ENCODE results near the gene PUS3. TPM values are rescaled to one million over a fixed set of nuclear protein-coding genes. Genes with fewer than 3 reads are reported as not detected.

The PUS3 gene
- total RNA-seq, 1 experiment from 2014 or later = 22.4 TPM

DNA sequence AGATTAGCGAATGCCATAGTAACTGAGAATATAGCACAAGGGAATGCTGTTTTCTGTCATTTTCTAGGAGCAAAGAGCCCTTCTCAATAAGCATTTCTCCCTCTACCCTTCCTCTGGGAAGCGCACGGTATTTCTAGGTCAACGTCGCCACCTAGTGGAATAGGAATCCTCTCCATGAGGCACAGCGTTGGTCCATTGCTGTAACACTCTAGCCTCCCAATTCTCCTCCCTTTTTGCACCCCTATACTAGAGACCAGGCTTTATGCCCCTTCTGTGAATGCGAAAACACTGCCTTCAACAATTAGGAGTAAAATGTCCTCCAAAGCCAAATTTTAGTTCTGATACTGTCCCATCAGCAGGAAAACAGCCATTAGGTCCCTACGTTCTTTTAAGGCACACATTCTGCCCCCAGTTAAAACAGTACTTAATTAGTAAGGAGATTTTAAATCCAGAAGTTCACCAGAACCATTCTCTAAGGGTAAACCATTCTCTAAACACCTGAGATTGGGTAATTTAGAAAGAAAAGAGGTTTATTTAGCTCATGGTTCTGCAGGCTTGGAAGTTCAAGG, 28.4 kb downstream of the PUS3 start:
- Mint-ChIP-seq H3K27ac (ENCODE audit: unreplicated experiment) (no peak overlapping the region), H3K36me3 (ENCODE audit: insufficient read depth, unreplicated experiment) (no peaks in the 10 kb centered on the region), H3K4me1 (ENCODE audit: low read depth, unreplicated experiment) (peaks cover 7% of the 10 kb centered on the region), H3K4me3 (ENCODE audit: unreplicated experiment) (no peak overlapping the region), H3K27me3 (ENCODE audit: insufficient read depth, unreplicated experiment) (peaks cover 3% of the 10 kb centered on the region), H3K9me3 (ENCODE audit: unreplicated experiment) (peaks cover 14% of the 10 kb centered on the region)
- ChIA-PET POLR2A (no interaction called here), CTCF (no interaction called here)
- DNase-seq = peak; percentile 78 to 82
- H3K4me1 ChIP-seq = no peaks in the 10 kb centered on the region
- no peaks in the 10 kb centered on the region for H3K27me3 ChIP-seq (replicated peaks; ENCODE audit: control insufficient read depth, insufficient read depth, low read length)
- H3K9me3 ChIP-seq = 0 out of 2 replicates have a peak, but pooled peaks cover 4% of the 10 kb centered on the region
- TF ChIP-seq, protein P1, sequence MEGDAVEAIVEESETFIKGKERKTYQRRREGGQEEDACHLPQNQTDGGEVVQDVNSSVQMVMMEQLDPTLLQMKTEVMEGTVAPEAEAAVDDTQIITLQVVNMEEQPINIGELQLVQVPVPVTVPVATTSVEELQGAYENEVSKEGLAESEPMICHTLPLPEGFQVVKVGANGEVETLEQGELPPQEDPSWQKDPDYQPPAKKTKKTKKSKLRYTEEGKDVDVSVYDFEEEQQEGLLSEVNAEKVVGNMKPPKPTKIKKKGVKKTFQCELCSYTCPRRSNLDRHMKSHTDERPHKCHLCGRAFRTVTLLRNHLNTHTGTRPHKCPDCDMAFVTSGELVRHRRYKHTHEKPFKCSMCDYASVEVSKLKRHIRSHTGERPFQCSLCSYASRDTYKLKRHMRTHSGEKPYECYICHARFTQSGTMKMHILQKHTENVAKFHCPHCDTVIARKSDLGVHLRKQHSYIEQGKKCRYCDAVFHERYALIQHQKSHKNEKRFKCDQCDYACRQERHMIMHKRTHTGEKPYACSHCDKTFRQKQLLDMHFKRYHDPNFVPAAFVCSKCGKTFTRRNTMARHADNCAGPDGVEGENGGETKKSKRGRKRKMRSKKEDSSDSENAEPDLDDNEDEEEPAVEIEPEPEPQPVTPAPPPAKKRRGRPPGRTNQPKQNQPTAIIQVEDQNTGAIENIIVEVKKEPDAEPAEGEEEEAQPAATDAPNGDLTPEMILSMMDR (IDR thresholded peaks at IDR 0.05; ENCODE audit: insufficient read depth in 1 of 2, low read depth in 1 of 2, low read length in 1 of 2, severe bottlenecking in 1 of 2, unreplicated experiment in 1 of 2) = peak; percentile 93 to 97
- intact Hi-C loops (cut with micrococcal nuclease; ENCODE audit: unreplicated experiment) = loop anchor here (1.0 to 10.0 kb wide), 8 partner anchors 150 to 912 kb away; partner anchors contain the start of gene PKNOX2
- no peaks in the 10 kb centered on the region for H3K36me3 ChIP-seq (ENCODE audit: control insufficient read depth, insufficient read depth, low read length)
- H3K4me3 ChIP-seq (ENCODE audit: low read depth, low read length) = no peak overlapping the region
- BruUV-seq (replicated peaks) = no TSS peak

DNA sequence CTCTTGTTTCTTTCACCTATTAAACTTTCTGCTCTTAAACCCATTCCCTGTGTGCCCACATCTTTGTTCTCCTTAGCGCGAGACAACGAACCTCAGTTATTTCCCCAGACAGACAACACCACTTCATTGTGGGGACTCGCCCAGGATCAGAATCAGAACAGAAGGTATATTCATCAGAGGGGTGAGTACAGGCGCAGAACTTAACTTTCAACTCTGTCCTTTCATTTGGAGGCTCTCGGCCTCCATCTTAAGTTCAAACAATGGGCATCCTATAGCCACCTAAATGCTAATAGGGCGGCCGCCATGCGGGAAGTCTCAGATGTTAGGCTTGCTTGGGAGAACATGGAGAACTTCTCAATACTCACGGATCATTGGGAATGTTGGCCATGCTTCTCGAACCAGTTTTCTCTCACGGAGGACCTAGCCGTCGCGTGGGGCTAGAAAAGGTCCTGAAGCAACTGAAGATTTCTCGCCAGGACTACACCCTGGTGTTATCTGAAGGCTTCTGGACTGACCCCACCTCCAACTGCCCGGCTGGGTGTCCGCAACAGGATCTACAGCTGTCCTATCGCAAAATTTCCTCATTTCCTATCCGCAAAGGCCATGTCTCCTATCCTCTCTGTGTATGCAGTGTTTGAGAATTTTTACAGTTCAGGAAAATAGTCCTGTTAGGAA, 29.0 kb downstream of the PUS3 start:
- Mint-ChIP-seq H3K27ac (ENCODE audit: unreplicated experiment) (no peak overlapping the region), H3K9me3 (ENCODE audit: unreplicated experiment) (peaks cover 14% of the 10 kb centered on the region), H3K27me3 (ENCODE audit: insufficient read depth, unreplicated experiment) (peaks cover 3% of the 10 kb centered on the region), H3K36me3 (ENCODE audit: insufficient read depth, unreplicated experiment) (no peaks in the 10 kb centered on the region), H3K4me3 (ENCODE audit: unreplicated experiment) (no peak overlapping the region), H3K4me1 (ENCODE audit: low read depth, unreplicated experiment) (peaks cover 7% of the 10 kb centered on the region)
- TF ChIP-seq, protein P1 (IDR thresholded peaks at IDR 0.05; ENCODE audit: insufficient read depth in 1 of 2, low read depth in 1 of 2, low read length in 1 of 2, severe bottlenecking in 1 of 2, unreplicated experiment in 1 of 2) = no peak
- CTCF ChIA-PET = no interaction called here
- intact Hi-C loops (cut with micrococcal nuclease; ENCODE audit: unreplicated experiment) = loop anchor here (1.0 to 10.0 kb wide), 8 partner anchors 150 to 911 kb away; partner anchors contain the start of gene PKNOX2
- no TSS peak for BruUV-seq (replicated peaks)
- POLR2A ChIA-PET = no interaction called here
- Histone ChIP-seq H3K27me3 (replicated peaks; ENCODE audit: control insufficient read depth, insufficient read depth, low read length) (no peaks in the 10 kb centered on the region), H3K4me1 (no peaks in the 10 kb centered on the region), H3K4me3 (ENCODE audit: low read depth, low read length) (no peak overlapping the region), H3K9me3 (0 out of 2 replicates have a peak, but pooled peaks cover 4% of the 10 kb centered on the region), H3K36me3 (ENCODE audit: control insufficient read depth, insufficient read depth, low read length) (no peaks in the 10 kb centered on the region)
- DNase-seq = no peak

DNA sequence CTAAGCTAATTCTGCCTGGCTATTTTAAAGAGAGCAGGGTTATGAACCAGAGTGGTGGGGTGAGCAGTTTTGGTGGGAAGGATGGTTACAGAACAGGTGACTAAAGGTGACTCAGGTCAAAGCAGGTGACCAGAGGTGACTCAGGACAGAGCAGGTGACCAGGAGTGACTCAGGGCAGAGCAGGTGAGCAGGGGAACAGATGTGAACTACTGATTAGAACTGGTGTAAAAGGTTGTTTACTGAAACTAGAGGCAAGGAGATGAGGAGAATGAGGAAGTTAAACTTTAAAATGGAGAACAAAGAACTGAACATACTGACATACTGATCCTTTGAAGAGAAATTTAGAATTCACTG, 30.9 kb downstream of the PUS3 start:
- TF ChIP-seq, protein P1 (IDR thresholded peaks at IDR 0.05; ENCODE audit: insufficient read depth in 1 of 2, low read depth in 1 of 2, low read length in 1 of 2, severe bottlenecking in 1 of 2, unreplicated experiment in 1 of 2) = no peak
- POLR2A ChIA-PET = no interaction called here
- H3K4me1 Mint-ChIP-seq (ENCODE audit: low read depth, unreplicated experiment) = peaks cover 7% of the 10 kb centered on the region
- Histone ChIP-seq H3K9me3 (0 out of 2 replicates have a peak, but pooled peaks cover 4% of the 10 kb centered on the region), H3K36me3 (ENCODE audit: control insufficient read depth, insufficient read depth, low read length) (no peaks in the 10 kb centered on the region), H3K4me3 (ENCODE audit: low read depth, low read length) (no peak overlapping the region), H3K4me1 (no peaks in the 10 kb centered on the region), H3K27me3 (replicated peaks; ENCODE audit: control insufficient read depth, insufficient read depth, low read length) (no peaks in the 10 kb centered on the region)
- H3K27ac Mint-ChIP-seq (ENCODE audit: unreplicated experiment) = no peak overlapping the region
- H3K9me3 Mint-ChIP-seq (ENCODE audit: unreplicated experiment) = peaks cover 14% of the 10 kb centered on the region
- no peaks in the 10 kb centered on the region for H3K36me3 Mint-ChIP-seq (ENCODE audit: insufficient read depth, unreplicated experiment)
- no peak overlapping the region for H3K4me3 Mint-ChIP-seq (ENCODE audit: unreplicated experiment)
- no peaks in the 10 kb centered on the region for H3K27me3 Mint-ChIP-seq (ENCODE audit: insufficient read depth, unreplicated experiment)
- DNase-seq = no peak
- intact Hi-C loops (cut with micrococcal nuclease; ENCODE audit: unreplicated experiment) = loop anchor here (5.0 to 10.0 kb wide), 4 partner anchors 300 to 707 kb away; partner anchors contain the start of gene PKNOX2
- CTCF ChIA-PET = no interaction called here
- no TSS peak for BruUV-seq (replicated peaks)

All from Caco-2 (cell line).